Neural progenitor cell (in vitro differentiated cells): ENCODE results near the gene GABBR2. TPM values are rescaled to one million over a fixed set of nuclear protein-coding genes. Genes with fewer than 3 reads are reported as not detected.

Experiments used
- DNase-seq: peaks from one replicate; pipeline ENCODE4 v3.0.0-alpha.2; 2016; ENCODE audit warnings: low spot score
- H2AFZ ChIP-seq: fragments of 200-600 bp; sonication (generic); replicated peaks from 2 replicates; pipeline ENCODE4 v1.6.1; 2016; ENCODE audit warnings: antibody characterized with exemption
- H3F3A ChIP-seq: fragments of 200-600 bp; sonication (generic); 2 replicates; pipeline ENCODE4 v1.6.1; 2016; ENCODE audit warnings: antibody characterized with exemption, low read depth
- H3K27ac ChIP-seq: fragments of 200-600 bp; sonication (generic); 2 replicates; pipeline ENCODE4 v1.5.1; 2016; ENCODE audit warnings: mild to moderate bottlenecking
- H3K27me3 ChIP-seq: fragments of 200-600 bp; sonication (generic); 2 replicates; pipeline ENCODE4 v1.6.1; 2016; ENCODE audit warnings: mild to moderate bottlenecking, moderate library complexity
- H3K36me3 ChIP-seq: fragments of 200-600 bp; sonication (generic); 2 replicates; pipeline ENCODE4 v1.5.1; 2016
- H3K4me1 ChIP-seq: fragments of 200-600 bp; sonication (generic); 2 replicates; pipeline ENCODE4 v1.6.1; 2016; ENCODE audit warnings: mixed run types
- H3K4me2 ChIP-seq: fragments of 200-600 bp; sonication (generic); 2 replicates; pipeline ENCODE4 v1.6.1; 2016
- H3K4me3 ChIP-seq: fragments of 200-600 bp; sonication (generic); 2 replicates; pipeline ENCODE4 v1.5.1; 2016
- H3K79me2 ChIP-seq: fragments of 200-600 bp; sonication (generic); 2 replicates; pipeline ENCODE4 v1.6.1; 2016; ENCODE audit warnings: low read depth
- H3K9ac ChIP-seq: fragments of 200-600 bp; sonication (generic); 2 replicates; pipeline ENCODE4 v1.6.1; 2016
- H3K9me3 ChIP-seq: fragments of 200-600 bp; sonication (generic); 2 replicates; pipeline ENCODE4 v1.5.1; 2016; ENCODE audit warnings: low read depth
- H4K20me1 ChIP-seq: fragments of 200-600 bp; sonication (generic); 2 replicates; pipeline ENCODE4 v1.6.1; 2016; ENCODE audit warnings: low read depth
- H3K27ac Mint-ChIP-seq: 3 replicates; pipeline ENCODE4 v1.8.0; 2021; ENCODE audit warnings: mixed read lengths
- H3K27me3 Mint-ChIP-seq: 2 replicates; pipeline ENCODE4 v1.8.0; 2022; ENCODE audit warnings: low read depth, mild to moderate bottlenecking, inconsistent platforms, moderate library complexity, mixed read lengths; ENCODE audit not compliant: insufficient read depth
- H3K36me3 Mint-ChIP-seq: 3 replicates; pipeline ENCODE4 v1.8.0; 2021; ENCODE audit warnings: mixed read lengths
- H3K4me1 Mint-ChIP-seq: 3 replicates; pipeline ENCODE4 v1.8.0; 2021; ENCODE audit warnings: mixed read lengths
- H3K4me3 Mint-ChIP-seq: 3 replicates; pipeline ENCODE4 v1.8.0; 2021; ENCODE audit warnings: mild to moderate bottlenecking, moderate library complexity, mixed read lengths
- H3K9me3 Mint-ChIP-seq: 3 replicates; pipeline ENCODE4 v1.8.0; 2020; ENCODE audit warnings: mixed read lengths
- EZH2 ChIP-seq: fragments of 200-600 bp; sonication (generic); IDR thresholded peaks from 2 replicates; pipeline ENCODE4 v1.6.1; 2017; ENCODE audit warnings: antibody characterized with exemption, mild to moderate bottlenecking, moderate library complexity
- EZH2phosphoT487 ChIP-seq: fragments of 200-600 bp; sonication (generic); IDR thresholded peaks from 2 replicates; pipeline ENCODE4 v1.6.1; 2017; ENCODE audit warnings: antibody characterized with exemption
- total RNA-seq: library from RNA; depleted of rRNA; stranded (reverse); fragments of >200 nt; gene quantifications from 2 replicates; pipeline ENCODE4 v1.2.3, GENCODE V29; 2015; ENCODE audit warnings: low replicate concordance
- TF ChIP-seq, protein P1 (sequence below): fragments of 200-600 bp; sonication (generic); IDR thresholded peaks from 2 replicates; pipeline ENCODE4 v1.5.1; 2017; ENCODE audit warnings: antibody characterized with exemption, mild to moderate bottlenecking

GABBR2 gene
- total RNA-seq, 1 donor from 2014 or later: not detected

DNA sequence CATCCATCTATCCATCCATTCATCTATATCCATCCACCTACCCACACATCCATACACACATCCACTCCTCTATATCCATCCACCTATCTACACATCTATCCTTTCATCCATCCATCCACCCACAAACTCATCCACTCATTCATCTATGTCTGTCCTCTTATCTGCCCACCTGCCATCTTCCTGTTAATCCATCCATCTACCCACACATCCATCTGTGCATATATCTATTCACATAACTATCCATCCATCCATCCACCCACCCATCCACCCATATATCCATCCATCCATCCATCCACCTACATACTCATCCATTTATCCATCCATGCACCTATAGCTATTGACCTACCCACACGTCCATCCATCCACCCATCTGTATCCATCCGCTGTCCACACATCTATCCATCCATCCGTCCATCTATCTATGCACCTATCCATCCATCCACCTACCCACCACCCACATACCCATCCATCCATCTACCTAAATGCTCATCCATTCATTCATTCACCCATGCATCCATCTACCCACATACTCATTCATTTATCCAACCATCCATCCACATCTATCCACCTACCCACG is 271.2 kb downstream of the GABBR2 start:
- Mint-ChIP-seq H3K27me3 (peaks cover 3% of the 10 kb centered on the region), H3K4me1 (no peaks in the 10 kb centered on the region), H3K9me3 (no peaks in the 10 kb centered on the region), H3K27ac (no peak overlapping the region), H3K36me3 (no peaks in the 10 kb centered on the region), H3K4me3 (no peak overlapping the region)
- DNase-seq: no peak
- Histone ChIP-seq H3K27me3 (no peaks in the 10 kb centered on the region), H3F3A (no peaks in the 10 kb centered on the region), H3K4me3 (no peak overlapping the region), H3K4me2 (no peak overlapping the region), H3K4me1 (no peaks in the 10 kb centered on the region), H3K27ac (no peak overlapping the region), H3K36me3 (no peaks in the 10 kb centered on the region), H3K9me3 (no peaks in the 10 kb centered on the region), H3K9ac (no peak overlapping the region), H4K20me1 (no peaks in the 10 kb centered on the region), H3K79me2 (no peaks in the 10 kb centered on the region), H2AFZ (no peak overlapping the region)
- TF ChIP-seq EZH2 (no peak), EZH2phosphoT487 (no peak)
- TF ChIP-seq, protein P1, sequence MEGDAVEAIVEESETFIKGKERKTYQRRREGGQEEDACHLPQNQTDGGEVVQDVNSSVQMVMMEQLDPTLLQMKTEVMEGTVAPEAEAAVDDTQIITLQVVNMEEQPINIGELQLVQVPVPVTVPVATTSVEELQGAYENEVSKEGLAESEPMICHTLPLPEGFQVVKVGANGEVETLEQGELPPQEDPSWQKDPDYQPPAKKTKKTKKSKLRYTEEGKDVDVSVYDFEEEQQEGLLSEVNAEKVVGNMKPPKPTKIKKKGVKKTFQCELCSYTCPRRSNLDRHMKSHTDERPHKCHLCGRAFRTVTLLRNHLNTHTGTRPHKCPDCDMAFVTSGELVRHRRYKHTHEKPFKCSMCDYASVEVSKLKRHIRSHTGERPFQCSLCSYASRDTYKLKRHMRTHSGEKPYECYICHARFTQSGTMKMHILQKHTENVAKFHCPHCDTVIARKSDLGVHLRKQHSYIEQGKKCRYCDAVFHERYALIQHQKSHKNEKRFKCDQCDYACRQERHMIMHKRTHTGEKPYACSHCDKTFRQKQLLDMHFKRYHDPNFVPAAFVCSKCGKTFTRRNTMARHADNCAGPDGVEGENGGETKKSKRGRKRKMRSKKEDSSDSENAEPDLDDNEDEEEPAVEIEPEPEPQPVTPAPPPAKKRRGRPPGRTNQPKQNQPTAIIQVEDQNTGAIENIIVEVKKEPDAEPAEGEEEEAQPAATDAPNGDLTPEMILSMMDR: no peak

DNA sequence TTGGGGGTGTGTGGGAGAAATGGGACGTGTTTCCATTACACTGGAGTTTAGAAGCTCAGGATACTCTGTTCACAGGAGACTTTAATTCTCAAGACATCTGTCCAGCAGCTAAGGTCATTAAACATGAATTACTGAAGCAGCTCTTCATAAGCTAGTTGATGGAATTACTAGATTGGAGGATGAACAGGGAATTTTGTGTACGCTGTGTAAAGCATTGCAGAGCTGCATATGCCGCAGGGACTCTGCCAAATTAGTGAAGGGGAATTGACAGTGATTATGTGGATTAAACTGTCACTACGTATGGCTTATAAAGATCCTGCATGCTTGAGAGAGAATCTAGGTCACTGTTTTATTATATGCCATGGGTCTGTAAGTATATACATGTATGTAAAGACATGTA is 275.8 kb downstream of the GABBR2 start:
- Histone ChIP-seq H4K20me1 (no peaks in the 10 kb centered on the region), H3K4me1 (no peaks in the 10 kb centered on the region), H3K79me2 (no peaks in the 10 kb centered on the region), H3K9ac (no peak overlapping the region), H3K27ac (no peak overlapping the region), H3K27me3 (no peaks in the 10 kb centered on the region), H3F3A (no peaks in the 10 kb centered on the region), H3K4me2 (no peak overlapping the region), H2AFZ (no peak overlapping the region), H3K9me3 (no peaks in the 10 kb centered on the region), H3K36me3 (no peaks in the 10 kb centered on the region), H3K4me3 (no peak overlapping the region)
- no peaks in the 10 kb centered on the region for H3K36me3 Mint-ChIP-seq
- no peak for DNase-seq
- H3K27ac Mint-ChIP-seq: no peak overlapping the region
- H3K4me1 Mint-ChIP-seq: no peaks in the 10 kb centered on the region
- H3K27me3 Mint-ChIP-seq: peaks cover 3% of the 10 kb centered on the region
- no peak for TF ChIP-seq EZH2phosphoT487
- TF ChIP-seq, protein P1: no peak
- TF ChIP-seq EZH2: no peak
- H3K4me3 Mint-ChIP-seq: no peak overlapping the region
- H3K9me3 Mint-ChIP-seq: no peaks in the 10 kb centered on the region

DNA sequence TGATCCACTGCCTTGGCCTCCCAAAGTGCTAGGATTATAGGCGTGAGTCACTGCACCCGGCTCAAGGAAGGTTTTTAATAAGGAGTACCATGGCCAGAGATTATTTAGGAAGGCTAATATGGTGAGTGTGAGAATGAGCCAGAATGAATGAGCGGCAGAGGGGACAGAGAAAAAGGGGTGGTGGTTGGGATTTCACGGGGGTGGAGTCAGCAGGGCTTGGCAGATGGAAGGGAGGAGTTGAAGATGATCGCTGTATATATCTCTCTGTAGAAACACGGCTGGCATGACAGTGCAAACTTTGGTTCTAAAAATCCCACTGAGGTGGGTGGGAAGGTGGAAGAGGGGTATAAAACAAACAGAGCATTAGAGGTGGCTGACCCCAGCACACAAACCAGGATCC is 276.6 kb downstream of the GABBR2 start:
- Histone ChIP-seq H3K9me3 (no peaks in the 10 kb centered on the region), H3K36me3 (no peaks in the 10 kb centered on the region), H2AFZ (no peak overlapping the region), H3K27ac (no peak overlapping the region), H3K4me2 (no peak overlapping the region), H3K27me3 (no peaks in the 10 kb centered on the region), H3K4me1 (no peaks in the 10 kb centered on the region), H3F3A (no peaks in the 10 kb centered on the region), H3K4me3 (no peak overlapping the region), H3K79me2 (no peaks in the 10 kb centered on the region), H3K9ac (no peak overlapping the region), H4K20me1 (no peaks in the 10 kb centered on the region)
- no peak for DNase-seq
- Mint-ChIP-seq H3K4me1 (no peaks in the 10 kb centered on the region), H3K27me3 (peaks cover 5% of the 10 kb centered on the region), H3K36me3 (no peaks in the 10 kb centered on the region), H3K27ac (no peak overlapping the region), H3K4me3 (no peak overlapping the region), H3K9me3 (no peaks in the 10 kb centered on the region)
- TF ChIP-seq EZH2: no peak
- TF ChIP-seq, protein P1: no peak
- no peak for TF ChIP-seq EZH2phosphoT487
